GM12873 (cell line): Measurements from ENCODE around the gene HUWE1.

Experiments used
- CTCF ChIP-seq: IDR thresholded peaks from 2 replicates; pipeline ENCODE4 v1.5.1; 2012; ENCODE audit warnings: low read depth, mild to moderate bottlenecking, moderate library complexity, low read length, control low read depth; ENCODE audit not compliant: insufficient read depth; ENCODE audit errors: missing control alignments

Gene HUWE1

GRCh38 chrX:53686151-53686885 is at the start of gene HUWE1:
TSS of gene HUWE1 (minus strand) at chrX:53686719. CDS start at chrX:53654107, 32,612 bp downstream.
- no peak for TF ChIP-seq CTCF

- no peak for TF ChIP-seq CTCF
These were observed 46.3 kb upstream of the HUWE1 start for GRCh38 chrX:53732797-53733196.

GRCh38 chrX:53729751-53730150 is 43.2 kb upstream of the HUWE1 start:
- TF ChIP-seq CTCF: no peak

GRCh38 chrX:53728506-53728905 is 42.0 kb upstream of the HUWE1 start:
- no peak for TF ChIP-seq CTCF

GRCh38 chrX:53724872-53725271 is 38.4 kb upstream of the HUWE1 start:
- no peak for TF ChIP-seq CTCF

- no peak for TF ChIP-seq CTCF
These were observed 36.9 kb upstream of the HUWE1 start for GRCh38 chrX:53723381-53723780.

GRCh38 chrX:53718073-53718472 is 31.6 kb upstream of the HUWE1 start:
- TF ChIP-seq CTCF: no peak
